Measurements from ENCODE around the gene IP6K2.

The IP6K2 gene

DNA sequence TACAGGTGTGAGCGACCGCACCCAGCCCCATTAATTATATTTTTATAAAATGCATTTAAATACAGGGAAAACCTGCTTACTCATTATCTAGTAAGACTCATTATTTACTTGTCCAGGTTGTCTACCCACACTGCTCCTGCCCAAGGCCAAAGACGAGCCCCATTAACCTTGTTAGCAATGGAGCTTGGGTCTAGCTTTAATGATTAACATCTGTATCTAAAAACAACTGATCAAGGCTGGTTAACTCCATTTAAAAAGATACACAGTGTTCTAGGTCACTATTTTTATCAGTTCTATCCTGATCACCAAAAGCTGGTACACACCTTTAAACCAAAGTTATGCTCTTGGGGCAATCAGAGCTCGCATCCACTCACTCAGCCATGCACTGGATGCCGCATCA is 20.9 kb downstream of the IP6K2 start:
- DNase-seq (ENCODE audit: low read depth), result no peak
- no peak overlapping the region for H3K4me3 ChIP-seq (ENCODE audit: control insufficient read depth, low read depth, low read length)
- TF ChIP-seq, protein P1, sequence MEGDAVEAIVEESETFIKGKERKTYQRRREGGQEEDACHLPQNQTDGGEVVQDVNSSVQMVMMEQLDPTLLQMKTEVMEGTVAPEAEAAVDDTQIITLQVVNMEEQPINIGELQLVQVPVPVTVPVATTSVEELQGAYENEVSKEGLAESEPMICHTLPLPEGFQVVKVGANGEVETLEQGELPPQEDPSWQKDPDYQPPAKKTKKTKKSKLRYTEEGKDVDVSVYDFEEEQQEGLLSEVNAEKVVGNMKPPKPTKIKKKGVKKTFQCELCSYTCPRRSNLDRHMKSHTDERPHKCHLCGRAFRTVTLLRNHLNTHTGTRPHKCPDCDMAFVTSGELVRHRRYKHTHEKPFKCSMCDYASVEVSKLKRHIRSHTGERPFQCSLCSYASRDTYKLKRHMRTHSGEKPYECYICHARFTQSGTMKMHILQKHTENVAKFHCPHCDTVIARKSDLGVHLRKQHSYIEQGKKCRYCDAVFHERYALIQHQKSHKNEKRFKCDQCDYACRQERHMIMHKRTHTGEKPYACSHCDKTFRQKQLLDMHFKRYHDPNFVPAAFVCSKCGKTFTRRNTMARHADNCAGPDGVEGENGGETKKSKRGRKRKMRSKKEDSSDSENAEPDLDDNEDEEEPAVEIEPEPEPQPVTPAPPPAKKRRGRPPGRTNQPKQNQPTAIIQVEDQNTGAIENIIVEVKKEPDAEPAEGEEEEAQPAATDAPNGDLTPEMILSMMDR (conservative IDR thresholded peaks at IDR 0.05; ENCODE audit: control insufficient read depth, insufficient read depth, low read depth, low read length), result no peak

- DNase-seq (ENCODE audit: low read depth), result peak; percentile 87
- H3K4me3 ChIP-seq (ENCODE audit: control insufficient read depth, low read depth, low read length), result peak overlapping the region; percentile 52
- TF ChIP-seq, protein P1 (conservative IDR thresholded peaks at IDR 0.05; ENCODE audit: control insufficient read depth, insufficient read depth, low read depth, low read length), result no peak
Measured at GRCh38 chr3:48695393-48695753, 21.6 kb downstream of the IP6K2 start.

DNA sequence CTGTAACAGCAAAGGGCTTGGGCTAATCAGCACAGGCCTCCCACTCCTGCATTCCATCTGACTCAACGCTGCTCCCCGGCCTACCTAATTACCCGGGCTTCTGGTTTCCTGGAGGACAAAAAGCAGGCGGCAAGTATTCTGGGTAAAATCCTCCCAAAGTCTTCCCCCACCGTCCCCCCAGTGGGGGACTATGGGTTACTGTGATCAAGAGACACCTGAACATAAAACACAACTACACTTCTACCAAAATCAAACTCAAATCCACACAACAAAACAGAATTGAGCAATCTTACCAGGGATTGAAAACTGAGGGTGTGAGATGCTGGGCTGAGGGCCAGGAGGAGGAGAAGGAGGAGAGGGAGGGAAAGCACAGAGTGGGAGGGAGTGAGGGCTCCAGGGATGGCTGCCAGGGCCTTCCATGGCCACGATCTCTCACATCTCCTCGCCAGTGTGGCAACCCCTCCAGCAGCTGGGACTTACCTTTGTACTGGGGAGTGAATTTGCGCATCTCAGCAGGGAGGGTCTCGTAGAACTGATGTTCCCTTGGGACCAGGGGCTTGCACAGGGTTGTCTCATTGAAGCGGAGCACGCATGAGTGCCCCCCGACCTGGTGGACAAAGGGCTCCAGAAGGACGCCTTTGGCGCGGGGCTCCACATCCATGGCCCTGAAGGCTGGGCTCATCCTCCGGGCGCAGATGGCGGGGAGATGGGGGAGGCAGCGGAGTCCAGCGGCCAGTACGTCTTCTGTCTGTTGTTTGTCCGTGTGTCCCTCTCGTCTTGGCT is 22.2 kb downstream of the IP6K2 start:
- peak; percentile 90 for DNase-seq (ENCODE audit: low read depth)
- TF ChIP-seq, protein P1 (conservative IDR thresholded peaks at IDR 0.05; ENCODE audit: control insufficient read depth, insufficient read depth, low read depth, low read length), result no peak
- peak overlapping the region; percentile 52 for H3K4me3 ChIP-seq (ENCODE audit: control insufficient read depth, low read depth, low read length)

DNA sequence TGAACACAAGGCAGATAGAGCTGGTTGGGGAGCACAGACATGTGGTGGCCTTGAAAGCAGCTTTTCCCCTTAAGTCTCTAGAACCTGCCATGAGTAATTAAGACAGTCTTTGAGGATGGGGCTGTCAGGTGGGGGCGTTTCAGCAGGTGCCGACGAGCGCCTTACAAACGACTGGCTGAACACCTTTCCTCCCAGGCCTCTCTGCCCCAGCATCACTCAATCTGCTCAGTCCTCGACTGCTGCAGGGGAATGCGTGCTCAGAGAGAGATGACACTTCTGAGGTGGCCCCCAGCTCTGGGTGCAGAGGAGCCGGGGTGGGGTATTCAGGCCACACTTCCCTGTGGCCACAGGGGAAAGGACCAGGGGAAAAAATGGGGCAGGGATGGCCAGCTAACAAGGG is 23.2 kb downstream of the IP6K2 start:
- TF ChIP-seq, protein P1 (conservative IDR thresholded peaks at IDR 0.05; ENCODE audit: control insufficient read depth, insufficient read depth, low read depth, low read length), result no peak
- DNase-seq (ENCODE audit: low read depth), result no peak
- H3K4me3 ChIP-seq (ENCODE audit: control insufficient read depth, low read depth, low read length), result peak overlapping the region; percentile 52

DNA sequence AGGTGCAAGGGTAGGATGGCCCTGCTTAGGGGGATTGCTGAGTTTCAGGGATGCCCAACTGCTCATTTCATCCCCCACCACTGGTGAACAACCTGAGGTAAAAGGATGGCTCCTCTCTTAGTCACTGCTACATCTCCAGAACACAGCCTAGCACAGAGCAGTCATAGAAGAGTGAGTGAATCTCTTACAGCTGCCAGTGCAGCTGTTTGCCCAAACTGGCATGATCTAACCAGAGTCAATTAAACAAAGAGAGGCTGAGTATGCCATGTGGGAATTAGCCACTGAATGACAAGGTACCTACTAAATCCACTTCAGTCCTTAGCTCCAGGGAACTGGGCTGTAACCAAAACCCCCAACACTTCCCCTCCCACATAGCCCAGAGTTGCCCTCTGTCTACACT is 24.5 kb downstream of the IP6K2 start:
- no peak for DNase-seq (ENCODE audit: low read depth)
- H3K4me3 ChIP-seq (ENCODE audit: control insufficient read depth, low read depth, low read length), result no peak overlapping the region
- TF ChIP-seq, protein P1 (conservative IDR thresholded peaks at IDR 0.05; ENCODE audit: control insufficient read depth, insufficient read depth, low read depth, low read length), result no peak

DNA sequence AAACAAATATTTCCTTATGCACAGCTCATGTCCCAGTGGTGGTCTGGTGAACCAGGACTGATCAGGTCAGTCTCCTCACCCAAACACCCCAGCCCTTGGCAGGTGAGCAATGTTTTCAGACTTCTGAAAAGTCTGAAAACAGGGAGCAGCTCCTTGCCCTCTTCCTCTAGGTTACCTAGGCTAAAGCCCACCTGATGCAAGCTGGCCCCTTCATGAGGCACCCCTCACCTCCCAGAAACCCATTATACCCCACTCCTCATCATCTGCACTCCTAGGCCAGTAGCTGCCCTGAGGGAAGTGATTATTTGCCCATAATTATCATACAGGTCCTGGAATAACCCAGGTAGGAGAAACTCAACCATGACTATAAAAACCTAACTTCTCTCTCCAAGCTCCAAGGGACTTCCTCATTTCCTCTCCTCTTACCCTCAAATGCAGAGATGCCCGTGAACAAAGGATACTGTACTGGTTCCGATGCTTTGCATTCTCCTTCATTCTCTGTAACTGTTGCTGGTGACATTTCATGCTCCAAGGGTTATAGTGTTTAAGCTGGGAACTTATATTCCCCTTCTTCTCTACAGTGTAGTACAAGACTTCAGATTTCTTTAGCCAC is 26.1 kb downstream of the IP6K2 start:
- H3K4me3 ChIP-seq (ENCODE audit: control insufficient read depth, low read depth, low read length), result no peak overlapping the region
- TF ChIP-seq, protein P1 (conservative IDR thresholded peaks at IDR 0.05; ENCODE audit: control insufficient read depth, insufficient read depth, low read depth, low read length), result no peak
- DNase-seq (ENCODE audit: low read depth), result no peak
